GM20431 (cell line): ENCODE measurements around the gene C1orf174.

Source experiments
- in situ Hi-C: fragments of 300-500 bp; cut with MseI, MboI; formaldehyde crosslinking; loops from one replicate; pipeline ENCODE4 v1.15.0; 2020; ENCODE audit warnings: low sequenced_read_pairs; ENCODE audit not compliant: unreplicated experiment

The C1orf174 gene

GRCh38 chr1:3911981-3912808 lies 12.1 kb upstream of the C1orf174 start:
- in situ Hi-C loops, result loop anchor here (25.0 kb wide), 1 partner anchor 1825 kb away; no protein-coding TSS in a partner anchor

- in situ Hi-C loops, result loop anchor here (25.0 kb wide), 1 partner anchor 1826 kb away; no protein-coding TSS in a partner anchor
These were observed 11.1 kb upstream of the C1orf174 start for GRCh38 chr1:3910857-3911845.

GRCh38 chr1:3910049-3910731 lies 10.1 kb upstream of the C1orf174 start:
- in situ Hi-C loops, result loop anchor here (25.0 kb wide), 1 partner anchor 1827 kb away; no protein-coding TSS in a partner anchor

GRCh38 chr1:3909615-3910014 lies 9.5 kb upstream of the C1orf174 start:
- in situ Hi-C loops, result loop anchor here (25.0 kb wide), 1 partner anchor 1828 kb away; no protein-coding TSS in a partner anchor

- in situ Hi-C loops, result loop anchor here (25.0 kb wide), 1 partner anchor 1828 kb away; no protein-coding TSS in a partner anchor
These were observed 8.9 kb upstream of the C1orf174 start for GRCh38 chr1:3908886-3909517.

GRCh38 chr1:3907621-3908165 lies 7.6 kb upstream of the C1orf174 start:
- in situ Hi-C loops, result loop anchor here (25.0 kb wide), 1 partner anchor 1830 kb away; no protein-coding TSS in a partner anchor

GRCh38 chr1:3907031-3907534 lies 7.0 kb upstream of the C1orf174 start:
- in situ Hi-C loops, result loop anchor here (25.0 kb wide), 1 partner anchor 1830 kb away; no protein-coding TSS in a partner anchor

- in situ Hi-C loops, result loop anchor here (25.0 kb wide), 1 partner anchor 1831 kb away; no protein-coding TSS in a partner anchor
These were observed 6.6 kb upstream of the C1orf174 start for GRCh38 chr1:3906672-3907020.

GRCh38 chr1:3905953-3906671 lies 6.0 kb upstream of the C1orf174 start:
- in situ Hi-C loops, result loop anchor here (25.0 kb wide), 1 partner anchor 1831 kb away; no protein-coding TSS in a partner anchor

GRCh38 chr1:3905266-3905952 lies 5.3 kb upstream of the C1orf174 start:
- in situ Hi-C loops, result loop anchor here (25.0 kb wide), 1 partner anchor 1832 kb away; no protein-coding TSS in a partner anchor

- in situ Hi-C loops, result loop anchor here (25.0 kb wide), 1 partner anchor 1832 kb away; no protein-coding TSS in a partner anchor
These were observed 4.7 kb upstream of the C1orf174 start for GRCh38 chr1:3904843-3905185.

- in situ Hi-C loops, result loop anchor here (25.0 kb wide), 1 partner anchor 1833 kb away; no protein-coding TSS in a partner anchor
These were observed 4.2 kb upstream of the C1orf174 start for GRCh38 chr1:3904006-3904842.

GRCh38 chr1:3903141-3904005 lies 3.3 kb upstream of the C1orf174 start:
- in situ Hi-C loops, result loop anchor here (25.0 kb wide), 1 partner anchor 1834 kb away; no protein-coding TSS in a partner anchor

GRCh38 chr1:3902571-3903091 lies 2.6 kb upstream of the C1orf174 start:
- in situ Hi-C loops, result loop anchor here (25.0 kb wide), 1 partner anchor 1835 kb away; no protein-coding TSS in a partner anchor

- in situ Hi-C loops, result loop anchor here (25.0 kb wide), 1 partner anchor 1835 kb away; no protein-coding TSS in a partner anchor
These were observed 2.0 kb upstream of the C1orf174 start for GRCh38 chr1:3902111-3902511.
